OCI-LY3 (cell line): Measurements from ENCODE around the gene LRWD1.
A peak's percentile ranks its signal among the peaks of the same experiment; 100 is the strongest.

Experiments used
- H2AFZ ChIP-seq: fragments of 200-600, 300-600 bp; shearing (Covaris generic); 2 replicates; pipeline ENCODE4 v1.6.0; 2014; ENCODE audit warnings: antibody characterized with exemption, low read depth, low read length
- H3K27ac ChIP-seq: fragments of 200-600, 300-600 bp; sonication (generic); 2 replicates; pipeline ENCODE4 v1.5.1; 2014; ENCODE audit warnings: mild to moderate bottlenecking, low read length, moderate library complexity, mixed read lengths
- H3K27me3 ChIP-seq: fragments of 200-600, 300-600 bp; sonication (generic); 2 replicates; pipeline ENCODE4 v1.6.1; 2014; ENCODE audit warnings: low read depth, low read length, mixed read lengths
- H3K36me3 ChIP-seq: fragments of 200-600, 300-600 bp; sonication (generic); replicated peaks from 2 replicates; pipeline ENCODE3; 2014; ENCODE audit warnings: low read depth, low read length, mixed read lengths
- H3K4me1 ChIP-seq: fragments of 300-600, 200-600 bp; sonication (generic); 2 replicates; pipeline ENCODE4 v1.6.1; 2014; ENCODE audit warnings: low read length, mixed read lengths
- H3K4me2 ChIP-seq: fragments of 200-600, 300-600 bp; sonication (generic); 2 replicates; pipeline ENCODE4 v1.6.1; 2014; ENCODE audit warnings: low read length, mixed read lengths
- H3K4me3 ChIP-seq: fragments of 300-600, 200-600 bp; sonication (generic); 2 replicates; pipeline ENCODE4 v1.5.1; 2014; ENCODE audit warnings: antibody characterized with exemption, mild to moderate bottlenecking, low read length, moderate library complexity
- H3K79me2 ChIP-seq: fragments of 300-600, 200-600 bp; shearing (Covaris generic); 2 replicates; pipeline ENCODE4 v1.6.1; 2014; ENCODE audit warnings: mild to moderate bottlenecking, low read length, mixed read lengths
- H3K9ac ChIP-seq: fragments of 300-600, 200-600 bp; shearing (Covaris generic); 2 replicates; pipeline ENCODE4 v1.6.0; 2014; ENCODE audit warnings: mild to moderate bottlenecking, low read length, moderate library complexity
- H3K9me3 ChIP-seq: fragments of 200-600, 300-600 bp; shearing (Covaris generic); 2 replicates; pipeline ENCODE4 v1.6.1; 2014; ENCODE audit warnings: low read length, mixed read lengths; ENCODE audit not compliant: insufficient read depth
- H4K20me1 ChIP-seq: fragments of 200-600, 300-600 bp; sonication (generic); 2 replicates; pipeline ENCODE4 v1.6.1; 2016; ENCODE audit warnings: low read length, mixed read lengths; ENCODE audit not compliant: insufficient read depth
- CTCF ChIP-seq: fragments of 200-600, 300-600 bp; sonication (generic); IDR thresholded peaks from 2 replicates; pipeline ENCODE4 v1.5.1; 2014; ENCODE audit warnings: antibody characterized with exemption, low read length, low read depth
- EZH2phosphoT487 ChIP-seq: fragments of 200-600 bp; shearing (Covaris generic); IDR thresholded peaks from 2 replicates; pipeline ENCODE4 v1.6.1; 2018; ENCODE audit warnings: antibody characterized with exemption, mixed run types, low read depth

LRWD1 gene

DNA sequence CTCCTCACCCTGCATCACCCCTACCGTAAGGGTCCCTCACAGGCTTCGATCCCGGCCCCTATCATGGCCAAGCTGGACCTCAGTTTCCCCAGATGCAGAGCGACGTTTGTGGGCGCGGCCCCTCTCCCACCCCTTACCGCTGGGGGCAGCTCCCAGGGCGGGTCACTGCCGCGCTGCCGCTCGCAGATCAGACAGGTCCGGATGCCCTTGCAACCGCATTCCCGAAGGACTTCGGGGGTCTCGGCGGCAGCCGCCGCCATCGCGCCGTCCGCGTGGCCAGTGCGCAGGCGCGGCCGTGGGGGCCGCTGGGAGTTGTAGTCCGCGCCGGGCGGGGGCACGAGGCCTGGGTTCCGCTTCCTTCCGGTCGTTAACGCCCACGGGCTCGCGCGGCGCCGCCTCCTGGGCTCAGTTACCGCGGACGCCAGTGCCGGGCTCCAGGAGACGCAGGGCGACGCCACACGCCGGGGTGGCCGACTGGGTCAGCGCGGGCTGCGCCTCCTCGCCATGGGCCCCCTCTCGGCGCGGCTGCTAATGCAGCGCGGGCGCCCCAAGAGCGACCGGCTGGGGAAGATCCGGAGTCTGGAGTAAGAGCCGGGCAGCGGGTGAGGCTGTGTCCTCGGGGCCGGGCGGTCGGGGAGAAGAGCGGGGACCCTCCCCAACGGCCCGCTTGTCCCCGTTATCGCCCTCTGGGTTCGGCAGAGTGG lies at the start of gene LRWD1, which contains the start of gene ALKBH4:
Gene LRWD1, plus strand, starts transcription at position 408 of the 704 bp plus-strand sequence. Its CDS starts 97 bp downstream, at position 505.
Gene ALKBH4, minus strand, starts transcription at position 287 of the 704 bp plus-strand sequence. Its CDS starts 27 bp downstream, at position 260.
- H3K4me2 ChIP-seq = peak within 1 kb of the TSS; percentile 84
- peak within 1 kb of the TSS; percentile 98 for H2AFZ ChIP-seq
- no peaks in the 10 kb centered on the region for H3K36me3 ChIP-seq
- peak within 1 kb of the TSS; percentile 95 for H3K4me3 ChIP-seq
- H3K9ac ChIP-seq = peak within 1 kb of the TSS; percentile 95
- peaks cover 12% of the 10 kb centered on the region for H3K4me1 ChIP-seq
- H3K79me2 ChIP-seq = peaks cover 27% of the 10 kb centered on the region
- H4K20me1 ChIP-seq = no peaks in the 10 kb centered on the region
- no peaks in the 10 kb centered on the region for H3K27me3 ChIP-seq
- H3K9me3 ChIP-seq = no peaks in the 10 kb centered on the region
- TF ChIP-seq CTCF (peak; percentile 36), EZH2phosphoT487 (no peak)
- peak within 1 kb of the TSS; percentile 34 for H3K27ac ChIP-seq

- no peak for TF ChIP-seq EZH2phosphoT487
- TF ChIP-seq CTCF = no peak
- Histone ChIP-seq H3K27ac (peak overlapping the region; percentile 91), H3K4me2 (peak overlapping the region; percentile 65), H3K79me2 (peaks cover 8% of the 10 kb centered on the region), H2AFZ (no peak overlapping the region), H3K4me1 (peaks cover 58% of the 10 kb centered on the region), H4K20me1 (no peaks in the 10 kb centered on the region), H3K9ac (peak overlapping the region; percentile 52), H3K4me3 (peak overlapping the region; percentile 32), H3K9me3 (no peaks in the 10 kb centered on the region), H3K27me3 (no peaks in the 10 kb centered on the region), H3K36me3 (peaks cover 26% of the 10 kb centered on the region)
These were observed 49.0 kb upstream of the LRWD1 start for GRCh38 chr7:102415685-102416225.

DNA sequence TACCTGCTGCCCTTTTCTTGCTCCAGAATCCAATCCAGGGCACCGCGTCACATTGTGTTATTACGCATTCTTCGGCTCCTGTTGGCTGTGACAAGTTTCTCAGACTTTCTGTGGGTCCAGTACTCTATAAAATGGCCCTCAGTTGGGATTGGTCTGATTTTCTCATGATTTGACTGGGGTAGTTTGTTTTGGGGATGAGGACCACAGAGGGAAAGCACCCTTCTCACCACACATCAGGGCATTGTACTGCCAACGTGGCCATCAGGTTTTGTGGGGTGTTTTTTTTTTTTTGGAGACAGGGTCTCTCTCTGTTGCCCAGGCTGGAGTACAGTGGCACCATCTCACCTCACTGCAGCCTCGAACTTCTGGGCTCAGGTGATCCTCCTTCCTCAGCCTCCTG lies 48.4 kb upstream of the LRWD1 start:
- H3K79me2 ChIP-seq = peaks cover 8% of the 10 kb centered on the region
- peak overlapping the region; percentile 65 for H3K4me2 ChIP-seq
- peaks cover 64% of the 10 kb centered on the region for H3K4me1 ChIP-seq
- peak overlapping the region; percentile 91 for H3K27ac ChIP-seq
- H3K9ac ChIP-seq = peak overlapping the region; percentile 52
- no peaks in the 10 kb centered on the region for H3K27me3 ChIP-seq
- H2AFZ ChIP-seq = no peak overlapping the region
- H3K4me3 ChIP-seq = peak overlapping the region; percentile 32; the same call in 1 of the 2 replicates
- H4K20me1 ChIP-seq = no peaks in the 10 kb centered on the region
- no peaks in the 10 kb centered on the region for H3K9me3 ChIP-seq
- H3K36me3 ChIP-seq = peaks cover 23% of the 10 kb centered on the region
- no peak for TF ChIP-seq EZH2phosphoT487
- no peak for TF ChIP-seq CTCF

DNA sequence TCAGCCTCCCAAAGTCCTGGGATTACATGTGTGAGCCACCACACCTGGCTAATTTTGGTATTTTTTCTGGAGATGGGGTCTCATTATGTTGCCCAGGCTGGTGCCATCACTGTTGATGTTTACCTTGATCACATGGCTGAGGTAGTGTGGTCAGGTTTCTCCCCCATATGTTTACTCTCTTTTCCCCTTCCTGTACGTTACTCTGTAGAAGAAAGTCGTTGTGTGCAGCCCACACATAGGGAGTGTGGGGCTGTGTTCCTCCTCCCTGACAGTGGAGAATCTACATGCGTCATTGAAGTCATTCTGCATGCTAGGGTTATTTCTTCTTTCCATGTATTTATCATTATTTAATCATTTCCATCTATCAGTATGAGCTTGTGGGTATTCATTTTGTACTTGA lies 47.7 kb upstream of the LRWD1 start:
- Histone ChIP-seq H2AFZ (no peak overlapping the region), H3K4me2 (no peak overlapping the region), H3K27me3 (no peaks in the 10 kb centered on the region), H3K4me3 (no peak overlapping the region), H3K4me1 (peaks cover 69% of the 10 kb centered on the region), H3K9ac (no peak overlapping the region), H4K20me1 (no peaks in the 10 kb centered on the region), H3K36me3 (peaks cover 23% of the 10 kb centered on the region), H3K9me3 (no peaks in the 10 kb centered on the region), H3K79me2 (peaks cover 8% of the 10 kb centered on the region), H3K27ac (no peak overlapping the region)
- TF ChIP-seq EZH2phosphoT487 = no peak
- no peak for TF ChIP-seq CTCF
